T-helper 2 cell treated with Interferon-gamma antibody and Interleukin-4, amounts not matched to agents 100 ng/mL and 5 ng/mL, for 36 hours (primary cell): ENCODE results near the gene FAM98B. TPM values are rescaled to one million over a fixed set of nuclear protein-coding genes. Genes with fewer than 3 reads are reported as not detected.

Experiments
- intact Hi-C: fragments of 100-400 bp; cut with micrococcal nuclease; formaldehyde crosslinking; loops from one replicate; pipeline ENCODE4 v1.15.1; 2023
- total RNA-seq: library from RNA; stranded (reverse); gene quantifications from 2 replicates; pipeline ENCODE4 v1.2.3, GENCODE V29; 2022

FAM98B gene
- total RNA-seq, 1 donor from 2014 or later, result 42.3 TPM

- intact Hi-C loops, result no loop called here
Observed at GRCh38 chr15:38504680-38505467, 50.9 kb downstream of the FAM98B start.

- intact Hi-C loops, result no loop called here
Observed at GRCh38 chr15:38506997-38507396, 53.1 kb downstream of the FAM98B start.

- intact Hi-C loops, result no loop called here
Observed at GRCh38 chr15:38507570-38507969, 53.6 kb downstream of the FAM98B start.

GRCh38 chr15:38508647-38509046, 54.7 kb downstream of the FAM98B start:
- intact Hi-C loops, result no loop called here

- intact Hi-C loops, result no loop called here
Observed at GRCh38 chr15:38509152-38509551, 55.2 kb downstream of the FAM98B start.

- intact Hi-C loops, result no loop called here
Observed at GRCh38 chr15:38512901-38513300, 59.0 kb downstream of the FAM98B start.

- intact Hi-C loops, result no loop called here
Observed at GRCh38 chr15:38514601-38515000, 60.7 kb downstream of the FAM98B start.

GRCh38 chr15:38516626-38517025, 62.7 kb downstream of the FAM98B start:
- intact Hi-C loops, result loop anchor here (5.0 kb wide), 1 partner anchor 36 kb away; no protein-coding TSS in a partner anchor

GRCh38 chr15:38517312-38517975, 63.5 kb downstream of the FAM98B start:
- intact Hi-C loops, result loop anchor here (5.0 kb wide), 1 partner anchor 35 kb away; no protein-coding TSS in a partner anchor

GRCh38 chr15:38518084-38518483, 64.2 kb downstream of the FAM98B start:
- intact Hi-C loops, result loop anchor here (5.0 kb wide), 1 partner anchor 34 kb away; no protein-coding TSS in a partner anchor

- intact Hi-C loops, result no loop called here
Observed at GRCh38 chr15:38520035-38520434, 66.1 kb downstream of the FAM98B start.

GRCh38 chr15:38521316-38521715, 67.4 kb downstream of the FAM98B start:
- intact Hi-C loops, result no loop called here

GRCh38 chr15:38522922-38523321, 69.0 kb downstream of the FAM98B start:
- intact Hi-C loops, result no loop called here

GRCh38 chr15:38524156-38524555, 70.2 kb downstream of the FAM98B start:
- intact Hi-C loops, result no loop called here

GRCh38 chr15:38525489-38525888, 71.6 kb downstream of the FAM98B start:
- intact Hi-C loops, result no loop called here

GRCh38 chr15:38526158-38526557, 72.2 kb downstream of the FAM98B start:
- intact Hi-C loops, result no loop called here

GRCh38 chr15:38528294-38528693, 74.4 kb downstream of the FAM98B start:
- intact Hi-C loops, result no loop called here

GRCh38 chr15:38530113-38530512, 76.2 kb downstream of the FAM98B start:
- intact Hi-C loops, result no loop called here

GRCh38 chr15:38531509-38531908, 77.6 kb downstream of the FAM98B start:
- intact Hi-C loops, result no loop called here

- intact Hi-C loops, result no loop called here
Observed at GRCh38 chr15:38532728-38533127, 78.8 kb downstream of the FAM98B start.

GRCh38 chr15:38533416-38533915, 79.5 kb downstream of the FAM98B start:
- intact Hi-C loops, result no loop called here

- intact Hi-C loops, result no loop called here
Observed at GRCh38 chr15:38533926-38534325, 80.0 kb downstream of the FAM98B start.
